ENCODE data around the gene ZNF546.

DNA sequence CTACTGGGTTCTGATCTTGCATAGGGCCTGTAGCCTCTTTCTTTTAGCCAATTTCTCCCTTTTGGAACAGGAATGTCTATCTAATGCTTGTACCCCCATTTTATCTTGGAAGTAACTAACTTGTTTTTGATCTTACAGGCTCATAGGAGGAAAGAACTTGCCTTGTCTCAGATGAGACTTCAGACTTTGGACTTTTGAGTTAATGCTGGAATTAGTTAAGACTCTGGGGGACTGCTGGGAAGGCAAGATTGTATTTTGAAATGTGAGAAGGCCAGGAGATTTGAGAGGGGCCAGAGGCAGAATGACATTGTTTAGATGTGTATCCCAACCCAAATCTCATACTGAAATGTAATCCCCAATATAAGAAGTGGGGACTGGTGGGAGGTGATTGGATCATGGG lies 2.5 kb upstream of the ZNF546 start:
- TF ChIP-seq POLR2AphosphoS5 (IDR thresholded peaks at IDR 0.05): no peak
- TF ChIP-seq, protein P1, sequence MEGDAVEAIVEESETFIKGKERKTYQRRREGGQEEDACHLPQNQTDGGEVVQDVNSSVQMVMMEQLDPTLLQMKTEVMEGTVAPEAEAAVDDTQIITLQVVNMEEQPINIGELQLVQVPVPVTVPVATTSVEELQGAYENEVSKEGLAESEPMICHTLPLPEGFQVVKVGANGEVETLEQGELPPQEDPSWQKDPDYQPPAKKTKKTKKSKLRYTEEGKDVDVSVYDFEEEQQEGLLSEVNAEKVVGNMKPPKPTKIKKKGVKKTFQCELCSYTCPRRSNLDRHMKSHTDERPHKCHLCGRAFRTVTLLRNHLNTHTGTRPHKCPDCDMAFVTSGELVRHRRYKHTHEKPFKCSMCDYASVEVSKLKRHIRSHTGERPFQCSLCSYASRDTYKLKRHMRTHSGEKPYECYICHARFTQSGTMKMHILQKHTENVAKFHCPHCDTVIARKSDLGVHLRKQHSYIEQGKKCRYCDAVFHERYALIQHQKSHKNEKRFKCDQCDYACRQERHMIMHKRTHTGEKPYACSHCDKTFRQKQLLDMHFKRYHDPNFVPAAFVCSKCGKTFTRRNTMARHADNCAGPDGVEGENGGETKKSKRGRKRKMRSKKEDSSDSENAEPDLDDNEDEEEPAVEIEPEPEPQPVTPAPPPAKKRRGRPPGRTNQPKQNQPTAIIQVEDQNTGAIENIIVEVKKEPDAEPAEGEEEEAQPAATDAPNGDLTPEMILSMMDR (IDR thresholded peaks at IDR 0.05): no peak

Data from sigmoid colon (tissue), 4 donors.